Lung microvascular endothelial cell (primary cell): ENCODE results near the gene VIPR2. TPM values are rescaled to one million over a fixed set of nuclear protein-coding genes. Genes with fewer than 3 reads are reported as not detected.
"Not testable (repeated sequence)": the region's sequence is repeated elsewhere in the genome, so short reads cannot be mapped to it uniquely, and the experiment has no call there.

Source experiments
- DNase-seq, 2 donors: peaks; one replicate each; pipeline versions ENCODE4 v3.0.0 to v3.0.0-alpha.2; 2010; ENCODE audit warnings: low read depth in 2 of 2
- total RNA-seq: library from RNA; depleted of rRNA; stranded (reverse); fragments of >200 nt; gene quantifications from 2 replicates; pipeline ENCODE4 v1.2.1, GENCODE V29; 2014

The VIPR2 gene
- total RNA-seq, 1 donor from 2014 or later = not detected

DNA sequence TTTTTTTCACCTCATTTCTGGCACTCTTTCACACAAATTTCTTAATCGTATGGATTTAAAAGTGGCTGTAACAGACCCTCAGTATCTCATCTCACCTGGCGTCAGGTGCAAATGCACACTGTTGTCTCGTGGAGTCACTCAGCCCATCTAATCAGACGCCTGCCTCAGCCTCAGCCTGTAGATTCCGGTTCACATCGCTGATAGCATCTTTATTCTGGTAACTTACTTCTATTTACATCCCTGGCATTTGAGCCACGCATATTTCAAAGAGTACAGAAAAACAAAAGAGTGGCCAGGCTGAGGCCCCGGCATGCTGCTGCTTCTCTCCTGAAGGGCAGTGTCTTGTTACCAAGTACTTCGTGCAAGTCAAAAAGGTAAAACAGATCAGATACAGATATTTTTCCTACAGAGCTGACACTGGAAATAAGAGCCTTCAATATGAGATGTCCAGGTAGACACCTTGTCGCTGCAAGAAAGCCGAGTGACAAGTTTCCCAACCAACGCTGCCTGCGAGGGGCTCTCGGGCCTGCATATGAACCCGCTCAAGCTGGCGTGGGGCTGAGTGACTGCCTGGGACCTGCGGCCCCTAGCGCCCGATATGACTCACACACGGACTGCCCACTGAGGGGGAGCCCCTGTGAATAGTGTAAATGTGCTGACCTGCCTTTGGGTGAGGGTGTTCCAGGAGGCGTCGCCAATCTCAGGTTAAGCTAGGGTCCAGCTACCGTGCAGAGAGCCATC is 4.3 kb downstream of the VIPR2 start:
- DNase-seq = no peak

GRCh38 chr7:159139639-159140038 is 5.0 kb downstream of the VIPR2 start:
- DNase-seq = no peak

DNA sequence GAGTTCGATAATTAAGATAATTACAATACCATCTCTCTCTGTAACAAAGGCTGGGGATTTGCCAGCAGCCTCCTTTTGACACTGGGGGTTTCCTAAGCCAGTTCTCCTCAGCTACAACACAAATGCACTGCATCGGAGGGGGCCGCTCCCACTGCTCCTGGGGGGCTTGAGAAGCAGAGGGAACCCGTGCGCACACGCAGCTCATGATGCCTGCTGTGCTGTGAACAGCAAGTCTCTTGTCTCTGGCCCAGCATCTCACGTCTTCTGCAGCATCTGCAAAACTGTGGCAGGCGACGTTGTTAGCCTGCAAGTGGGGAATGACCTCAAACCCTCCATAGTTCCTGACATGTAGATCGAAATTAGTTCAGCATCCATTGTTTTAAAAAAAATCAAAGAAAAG is 5.5 kb downstream of the VIPR2 start:
- no peak for DNase-seq

DNA sequence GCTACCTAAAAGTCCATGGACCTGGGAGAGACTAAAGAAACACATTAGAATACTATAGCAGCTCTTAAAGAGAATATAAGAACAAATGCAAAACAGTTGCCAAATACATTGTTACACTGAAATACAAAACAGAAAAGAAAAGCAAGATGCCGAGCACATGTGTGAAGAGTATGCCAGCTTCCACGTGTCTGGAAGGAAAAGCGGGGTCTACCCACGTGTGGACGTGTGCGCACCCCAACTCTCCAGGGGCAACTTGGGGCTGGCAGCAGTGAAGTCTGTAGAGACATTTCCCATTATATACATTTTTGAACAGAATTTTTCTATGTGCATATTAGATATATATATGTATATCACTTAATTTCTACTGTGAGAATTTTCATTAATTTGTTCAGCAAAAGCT is 6.2 kb downstream of the VIPR2 start:
- DNase-seq = no peak

- no peak for DNase-seq
Observed at GRCh38 chr7:159137906-159138305, 6.8 kb downstream of the VIPR2 start.

DNA sequence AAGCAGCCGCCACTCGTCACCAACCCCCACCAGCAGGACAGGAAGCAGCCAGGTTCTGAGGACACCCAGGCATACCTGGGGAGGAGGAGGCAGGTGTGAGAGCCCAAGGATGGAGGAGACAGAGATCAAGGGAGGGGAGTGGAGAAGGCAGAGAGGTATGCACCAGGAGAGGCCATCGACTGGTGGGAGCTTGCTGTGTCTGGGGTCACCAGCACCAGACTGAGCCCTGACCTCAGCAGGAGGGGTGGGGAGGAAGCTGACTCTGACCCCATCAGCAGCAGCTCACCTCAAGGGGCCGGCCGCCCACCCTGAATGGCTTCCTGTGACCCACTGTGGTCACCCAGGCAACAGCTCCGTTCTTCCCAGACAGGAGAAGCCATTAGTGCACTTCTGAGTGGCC is 7.8 kb downstream of the VIPR2 start:
- no peak for DNase-seq

DNA sequence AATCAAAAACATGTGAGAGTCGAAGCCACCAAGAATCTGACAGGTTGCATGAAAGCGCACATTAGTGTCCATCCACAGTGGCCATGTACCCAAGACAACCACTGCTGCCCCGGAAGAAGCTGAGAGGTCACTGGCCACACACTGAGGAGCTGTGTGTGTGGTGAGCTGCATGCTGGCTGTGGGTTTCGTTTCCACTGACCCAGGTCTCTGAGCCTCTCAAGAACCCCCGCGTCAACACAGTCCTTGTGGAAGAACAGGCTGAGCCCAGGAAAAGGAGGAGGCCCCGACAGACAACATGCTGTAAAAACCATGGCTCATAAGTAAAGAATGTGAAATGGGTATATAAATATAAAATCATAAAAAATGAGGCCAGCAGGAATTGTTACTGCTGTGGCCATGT is 8.2 kb downstream of the VIPR2 start:
- no peak for DNase-seq

GRCh38 chr7:159136013-159136412 is 8.7 kb downstream of the VIPR2 start:
- no peak for DNase-seq

GRCh38 chr7:159132670-159133443 is 11.8 kb downstream of the VIPR2 start:
- not testable (repeated sequence) for DNase-seq

- no peak for DNase-seq
Observed at GRCh38 chr7:159130820-159131219, 13.8 kb downstream of the VIPR2 start.

GRCh38 chr7:159130199-159130775 is 14.4 kb downstream of the VIPR2 start:
- no peak for DNase-seq

GRCh38 chr7:159128767-159129166 is 15.9 kb downstream of the VIPR2 start:
- DNase-seq = no peak

DNA sequence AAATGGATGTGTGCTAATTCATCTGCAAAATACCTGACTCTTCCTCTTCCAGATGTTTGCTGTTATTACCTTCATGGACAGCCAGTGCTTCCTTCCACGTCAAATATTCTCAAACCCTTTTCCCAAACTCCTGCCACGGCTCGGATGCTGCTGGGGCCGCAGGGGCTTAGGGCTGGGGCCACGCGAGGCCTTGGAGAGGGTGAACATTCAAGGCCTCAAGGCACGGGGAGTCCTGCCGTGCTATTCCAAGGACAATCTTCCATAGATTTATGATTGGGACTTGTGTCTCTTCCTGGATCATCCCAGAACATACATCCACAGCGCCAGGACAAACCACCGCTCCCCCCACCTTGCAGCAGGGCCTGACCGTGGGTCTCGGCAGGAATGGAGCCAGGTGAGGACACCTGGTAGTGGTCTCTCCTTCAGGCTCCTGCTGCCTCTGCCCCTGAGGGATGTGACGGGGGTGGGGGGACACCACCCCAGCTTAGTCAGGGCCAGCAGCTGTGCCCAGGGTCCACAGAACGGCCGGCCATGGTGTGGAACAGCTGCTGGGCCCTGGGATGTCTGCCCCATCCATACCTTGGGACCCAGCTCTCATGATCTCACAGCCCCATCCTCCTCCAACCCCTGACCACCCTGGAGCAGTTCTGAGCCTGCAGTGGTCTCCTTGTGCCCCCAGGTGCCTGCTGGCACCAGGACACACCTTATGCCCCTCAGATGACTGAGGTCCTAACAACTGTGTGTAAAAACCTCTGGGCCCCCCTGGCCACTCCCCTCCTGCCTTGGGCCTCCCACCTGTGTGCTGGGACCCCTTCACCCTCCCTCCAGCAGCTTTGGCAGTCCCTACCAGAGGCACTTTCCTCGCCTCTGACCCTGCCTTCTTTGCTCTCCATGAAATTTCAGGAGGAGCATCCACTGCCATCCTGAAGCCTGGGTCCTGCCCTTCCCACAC is 16.7 kb downstream of the VIPR2 start:
- no peak for DNase-seq

GRCh38 chr7:159126311-159127260 is 18.1 kb downstream of the VIPR2 start:
- DNase-seq = no peak

DNA sequence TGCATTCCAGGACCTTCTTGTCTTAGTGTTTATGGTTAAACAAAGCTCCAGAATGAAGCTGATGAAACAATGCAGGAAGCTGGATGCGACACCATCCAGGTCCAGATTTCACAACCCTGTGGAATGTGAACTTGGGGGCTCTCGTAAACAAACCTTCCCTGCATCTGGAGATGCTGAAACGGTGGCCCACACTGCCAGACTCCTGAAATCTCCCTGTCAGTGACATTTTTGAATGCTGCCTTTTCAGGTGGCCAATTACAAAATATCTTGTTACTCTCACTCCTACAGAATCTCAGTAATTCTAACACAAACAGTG is 18.8 kb downstream of the VIPR2 start:
- DNase-seq = no peak

DNA sequence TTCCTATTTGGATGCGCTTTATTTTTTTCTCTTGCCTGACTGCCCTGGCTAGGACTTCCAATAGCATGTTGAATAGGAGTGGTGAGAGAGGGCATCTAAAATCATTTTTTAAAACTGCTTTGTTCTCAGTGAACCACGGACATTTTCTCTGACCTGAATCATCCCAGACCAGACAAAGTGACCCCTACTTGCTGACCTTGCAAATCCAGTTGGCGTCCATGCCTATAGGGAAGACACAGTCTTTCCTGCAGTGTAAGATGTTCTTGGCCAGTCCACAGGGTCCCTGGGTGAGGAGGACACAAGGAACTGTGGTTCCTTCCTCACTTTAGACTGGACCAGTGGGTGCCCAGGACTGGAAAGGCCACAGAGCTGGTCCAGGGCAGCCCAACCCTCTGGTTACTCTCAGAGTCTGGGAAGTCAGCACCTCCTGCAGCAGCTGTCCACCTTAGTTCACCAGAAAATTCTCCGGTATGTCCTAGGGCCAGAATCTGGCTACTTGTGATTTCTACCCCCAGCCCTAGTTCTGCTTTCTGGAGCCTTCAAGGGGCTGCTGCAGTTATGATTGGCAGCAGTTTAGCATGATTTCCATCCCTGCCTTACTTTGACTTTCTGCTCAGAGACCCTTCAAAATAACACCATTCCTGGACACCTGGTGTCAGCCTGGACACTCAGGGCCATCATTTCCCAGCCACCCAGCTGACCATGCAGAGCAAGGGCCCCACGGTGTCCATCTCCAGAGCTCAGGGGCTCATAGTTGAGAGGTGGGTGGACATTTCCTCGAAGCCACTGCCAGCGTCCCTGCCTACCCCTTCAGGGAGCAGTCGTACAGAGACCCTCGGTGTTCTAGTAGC is 19.3 kb downstream of the VIPR2 start:
- no peak for DNase-seq

DNA sequence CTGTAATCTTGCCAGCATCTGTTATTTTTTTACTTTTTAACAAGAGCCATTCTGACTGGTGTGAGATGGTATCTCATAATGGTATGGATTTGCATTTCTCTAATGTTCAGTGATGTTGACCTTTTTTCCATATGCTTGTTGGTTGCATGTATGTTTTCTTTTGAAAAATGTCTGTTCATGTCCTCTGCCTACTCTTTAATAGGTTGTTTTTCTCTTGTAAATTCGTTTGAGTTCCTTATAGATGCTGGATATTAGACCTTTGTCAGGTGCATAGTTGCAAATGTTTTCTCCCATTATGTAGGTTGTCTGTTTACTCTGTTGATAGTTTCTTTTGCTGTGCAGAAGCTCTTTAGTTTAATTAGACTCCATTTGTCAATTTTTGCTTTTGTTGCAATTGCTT is 20.9 kb downstream of the VIPR2 start:
- DNase-seq = not testable (repeated sequence)

GRCh38 chr7:159123294-159123693 is 21.4 kb downstream of the VIPR2 start:
- not testable (repeated sequence) for DNase-seq

DNA sequence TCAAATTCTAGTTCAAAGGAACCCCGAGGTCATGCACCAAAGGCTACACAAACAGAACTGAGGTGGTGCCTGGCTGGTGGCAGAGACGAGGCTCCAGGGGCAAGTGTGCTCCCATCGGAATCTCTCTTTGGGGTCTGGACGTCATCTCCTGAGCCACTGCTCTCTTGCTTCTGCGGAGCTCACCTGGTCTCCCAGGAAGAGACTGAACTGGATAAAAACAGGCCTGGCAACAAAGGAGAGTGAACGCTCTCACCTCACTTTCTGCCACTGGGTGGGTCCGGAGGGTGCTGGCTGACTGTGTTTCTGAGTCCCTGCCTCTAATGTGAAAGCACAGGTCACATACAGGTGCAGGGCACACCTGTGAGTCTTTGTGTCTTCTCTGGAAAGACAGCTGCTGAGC is 22.4 kb downstream of the VIPR2 start:
- no peak for DNase-seq

DNA sequence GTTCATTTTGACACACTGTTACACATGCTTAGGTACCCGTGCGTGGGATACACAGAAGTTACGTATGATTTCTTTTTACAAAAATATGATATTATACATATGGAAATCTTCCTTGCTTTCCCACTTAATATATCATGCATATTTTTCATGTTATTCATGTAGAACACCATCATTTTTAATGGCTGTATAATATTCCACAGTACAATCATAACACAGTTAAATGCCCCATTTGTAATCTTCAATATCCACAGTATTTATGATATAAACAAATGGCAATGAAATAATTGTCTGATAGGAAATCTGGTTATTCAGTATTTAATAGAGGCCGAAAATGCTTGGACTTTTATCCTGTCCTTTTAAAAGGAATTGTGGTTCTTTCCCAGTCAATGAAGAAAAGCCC is 23.2 kb downstream of the VIPR2 start:
- DNase-seq = no peak
